CD4-positive, alpha-beta T cell treated with Interleukin-6 at 100 ng/mL for 8 hours (primary cell): ENCODE measurements around the gene INO80E.
"Not testable (repeated sequence)": the region's sequence is repeated elsewhere in the genome, so short reads cannot be mapped to it uniquely, and the experiment has no call there.

Experiments
- DNase-seq: peaks from one replicate; pipeline ENCODE4 v3.0.0-alpha.2; 2020; ENCODE audit warnings: mixed read lengths, low spot score

Gene INO80E

DNA sequence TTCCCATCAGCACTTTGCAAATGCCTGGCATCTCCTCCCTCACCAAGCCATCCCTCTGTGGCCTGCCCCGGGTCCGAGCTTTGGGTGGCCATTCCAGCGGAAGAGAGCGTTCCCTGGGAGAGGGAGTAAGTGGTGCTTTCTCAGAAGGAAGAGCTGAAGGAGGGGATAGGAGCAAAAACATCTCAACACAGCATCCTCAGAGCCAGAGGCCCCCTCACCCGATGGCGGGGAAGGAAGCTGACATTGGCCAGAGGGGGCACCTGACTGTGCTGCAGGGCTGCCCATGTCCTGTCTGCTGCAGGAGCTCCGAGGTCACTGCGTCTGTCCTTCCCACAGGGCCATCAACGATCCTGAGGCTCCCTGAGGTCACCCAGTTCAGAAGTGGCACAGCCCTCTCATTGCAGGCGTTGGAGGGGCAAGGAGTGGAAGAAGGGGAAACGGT lies 35.5 kb downstream of the INO80E start:
- DNase-seq: no peak

GRCh38 chr16:30032083-30032819 lies 36.2 kb downstream of the INO80E start:
- peak; percentile 64 for DNase-seq

- no peak for DNase-seq
These were observed 37.2 kb downstream of the INO80E start for GRCh38 chr16:30033270-30033669.

GRCh38 chr16:30040221-30040620 lies 44.2 kb downstream of the INO80E start:
- no peak for DNase-seq

- DNase-seq: not testable (repeated sequence)
These were observed 44.6 kb downstream of the INO80E start for GRCh38 chr16:30040690-30041089.

DNA sequence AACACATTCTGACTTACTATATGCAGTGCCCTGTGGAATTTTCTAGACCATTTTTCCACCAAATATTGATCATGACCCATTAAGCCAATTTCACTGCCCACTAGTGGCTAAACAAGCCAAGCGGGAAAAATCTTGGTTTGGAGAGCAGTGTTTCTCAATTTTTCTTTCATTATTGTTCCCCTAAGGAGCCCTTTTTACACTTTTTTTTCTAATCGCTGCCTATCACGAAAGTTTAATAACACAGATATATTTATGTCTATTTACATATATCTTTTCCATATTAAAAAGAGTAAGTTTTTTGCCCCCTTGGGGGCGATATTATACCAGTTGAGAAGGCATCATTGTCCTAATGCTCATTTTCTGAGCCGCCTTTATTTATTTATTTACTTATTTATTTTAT lies 45.8 kb downstream of the INO80E start:
- DNase-seq: peak; percentile 19

- no peak for DNase-seq
These were observed 50.1 kb downstream of the INO80E start for GRCh38 chr16:30046178-30046577.

- DNase-seq: no peak
These were observed 50.5 kb downstream of the INO80E start for GRCh38 chr16:30046588-30046987.

- DNase-seq: no peak
These were observed 53.8 kb downstream of the INO80E start for GRCh38 chr16:30049871-30050270.

DNA sequence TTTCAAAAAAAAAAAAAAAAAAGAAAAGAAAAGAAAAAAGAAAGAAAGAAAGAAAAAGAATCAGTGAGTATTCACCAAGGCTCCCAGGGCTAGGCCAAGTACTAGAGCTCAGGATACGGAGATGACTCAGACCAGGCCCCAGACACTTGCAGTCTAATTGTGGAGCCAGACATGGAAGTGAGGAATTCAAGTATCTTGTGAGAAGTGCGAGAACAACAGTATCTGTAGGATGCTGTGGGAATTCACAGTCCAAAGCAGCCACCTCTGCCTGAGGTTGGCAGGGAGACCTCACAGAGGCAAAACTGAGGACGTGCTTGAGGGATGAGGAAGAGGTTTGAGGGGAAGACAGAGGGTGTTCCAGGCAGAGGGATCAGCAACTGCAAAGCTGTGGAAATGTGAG lies 55.5 kb downstream of the INO80E start:
- no peak for DNase-seq

GRCh38 chr16:30052671-30053372 lies 56.8 kb downstream of the INO80E start:
- peak; percentile 85 for DNase-seq

- no peak for DNase-seq
These were observed 57.5 kb downstream of the INO80E start for GRCh38 chr16:30053376-30054015.

GRCh38 chr16:30054451-30054850 lies 58.4 kb downstream of the INO80E start:
- DNase-seq: no peak

GRCh38 chr16:30054959-30055553 lies 59.0 kb downstream of the INO80E start:
- DNase-seq: peak; percentile 43
